ENCODE results near the gene BCORL1. TPM values are rescaled to one million over a fixed set of nuclear protein-coding genes. Genes with fewer than 3 reads are reported as not detected.
A peak's percentile ranks its signal among the peaks of the same experiment; 100 is the strongest.

BCORL1 gene, protein sequence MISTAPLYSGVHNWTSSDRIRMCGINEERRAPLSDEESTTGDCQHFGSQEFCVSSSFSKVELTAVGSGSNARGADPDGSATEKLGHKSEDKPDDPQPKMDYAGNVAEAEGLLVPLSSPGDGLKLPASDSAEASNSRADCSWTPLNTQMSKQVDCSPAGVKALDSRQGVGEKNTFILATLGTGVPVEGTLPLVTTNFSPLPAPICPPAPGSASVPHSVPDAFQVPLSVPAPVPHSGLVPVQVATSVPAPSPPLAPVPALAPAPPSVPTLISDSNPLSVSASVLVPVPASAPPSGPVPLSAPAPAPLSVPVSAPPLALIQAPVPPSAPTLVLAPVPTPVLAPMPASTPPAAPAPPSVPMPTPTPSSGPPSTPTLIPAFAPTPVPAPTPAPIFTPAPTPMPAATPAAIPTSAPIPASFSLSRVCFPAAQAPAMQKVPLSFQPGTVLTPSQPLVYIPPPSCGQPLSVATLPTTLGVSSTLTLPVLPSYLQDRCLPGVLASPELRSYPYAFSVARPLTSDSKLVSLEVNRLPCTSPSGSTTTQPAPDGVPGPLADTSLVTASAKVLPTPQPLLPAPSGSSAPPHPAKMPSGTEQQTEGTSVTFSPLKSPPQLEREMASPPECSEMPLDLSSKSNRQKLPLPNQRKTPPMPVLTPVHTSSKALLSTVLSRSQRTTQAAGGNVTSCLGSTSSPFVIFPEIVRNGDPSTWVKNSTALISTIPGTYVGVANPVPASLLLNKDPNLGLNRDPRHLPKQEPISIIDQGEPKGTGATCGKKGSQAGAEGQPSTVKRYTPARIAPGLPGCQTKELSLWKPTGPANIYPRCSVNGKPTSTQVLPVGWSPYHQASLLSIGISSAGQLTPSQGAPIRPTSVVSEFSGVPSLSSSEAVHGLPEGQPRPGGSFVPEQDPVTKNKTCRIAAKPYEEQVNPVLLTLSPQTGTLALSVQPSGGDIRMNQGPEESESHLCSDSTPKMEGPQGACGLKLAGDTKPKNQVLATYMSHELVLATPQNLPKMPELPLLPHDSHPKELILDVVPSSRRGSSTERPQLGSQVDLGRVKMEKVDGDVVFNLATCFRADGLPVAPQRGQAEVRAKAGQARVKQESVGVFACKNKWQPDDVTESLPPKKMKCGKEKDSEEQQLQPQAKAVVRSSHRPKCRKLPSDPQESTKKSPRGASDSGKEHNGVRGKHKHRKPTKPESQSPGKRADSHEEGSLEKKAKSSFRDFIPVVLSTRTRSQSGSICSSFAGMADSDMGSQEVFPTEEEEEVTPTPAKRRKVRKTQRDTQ (N-terminal part only)
- total RNA-seq (14.1 TPM), polyA plus RNA-seq (ENCODE audit: insufficient read depth, low read depth, low replicate concordance) (3.9 TPM)
- long read RNA-seq, donor 1, full-length matches to known transcripts, result 1 of 1 reads
- long read RNA-seq, donor 1, partial matches to known transcripts, result 0 of 1 reads
- long read RNA-seq, donor 1, other reads (novel, unspliced or antisense), result 0 of 1 reads
- long read RNA-seq, donor 2, partial matches to known transcripts, result 8 of 8 reads
- long read RNA-seq, donor 2, other reads (novel, unspliced or antisense), result 0 of 8 reads
- long read RNA-seq, donor 3, partial matches to known transcripts, result 0 of 1 reads
- long read RNA-seq, donor 3, other reads (novel, unspliced or antisense), result 0 of 1 reads
- long read RNA-seq, donor 4, full-length matches to known transcripts, result 2 of 2 reads
- long read RNA-seq, donor 4, partial matches to known transcripts, result 0 of 2 reads
- long read RNA-seq, donor 4, other reads (novel, unspliced or antisense), result 0 of 2 reads
- long read RNA-seq, donor 5, result 0 reads
- long read RNA-seq, donor 6, result 0 reads
- long read RNA-seq, donor 7, partial matches to known transcripts, result 1 of 1 reads
- long read RNA-seq, donor 7, other reads (novel, unspliced or antisense), result 0 of 1 reads
- long read RNA-seq, donor 8, result 0 reads
- long read RNA-seq, donor 9, result 0 reads
- long read RNA-seq, donor 10, partial matches to known transcripts, result 5 of 5 reads
- long read RNA-seq, donor 10, other reads (novel, unspliced or antisense), result 0 of 5 reads

DNA sequence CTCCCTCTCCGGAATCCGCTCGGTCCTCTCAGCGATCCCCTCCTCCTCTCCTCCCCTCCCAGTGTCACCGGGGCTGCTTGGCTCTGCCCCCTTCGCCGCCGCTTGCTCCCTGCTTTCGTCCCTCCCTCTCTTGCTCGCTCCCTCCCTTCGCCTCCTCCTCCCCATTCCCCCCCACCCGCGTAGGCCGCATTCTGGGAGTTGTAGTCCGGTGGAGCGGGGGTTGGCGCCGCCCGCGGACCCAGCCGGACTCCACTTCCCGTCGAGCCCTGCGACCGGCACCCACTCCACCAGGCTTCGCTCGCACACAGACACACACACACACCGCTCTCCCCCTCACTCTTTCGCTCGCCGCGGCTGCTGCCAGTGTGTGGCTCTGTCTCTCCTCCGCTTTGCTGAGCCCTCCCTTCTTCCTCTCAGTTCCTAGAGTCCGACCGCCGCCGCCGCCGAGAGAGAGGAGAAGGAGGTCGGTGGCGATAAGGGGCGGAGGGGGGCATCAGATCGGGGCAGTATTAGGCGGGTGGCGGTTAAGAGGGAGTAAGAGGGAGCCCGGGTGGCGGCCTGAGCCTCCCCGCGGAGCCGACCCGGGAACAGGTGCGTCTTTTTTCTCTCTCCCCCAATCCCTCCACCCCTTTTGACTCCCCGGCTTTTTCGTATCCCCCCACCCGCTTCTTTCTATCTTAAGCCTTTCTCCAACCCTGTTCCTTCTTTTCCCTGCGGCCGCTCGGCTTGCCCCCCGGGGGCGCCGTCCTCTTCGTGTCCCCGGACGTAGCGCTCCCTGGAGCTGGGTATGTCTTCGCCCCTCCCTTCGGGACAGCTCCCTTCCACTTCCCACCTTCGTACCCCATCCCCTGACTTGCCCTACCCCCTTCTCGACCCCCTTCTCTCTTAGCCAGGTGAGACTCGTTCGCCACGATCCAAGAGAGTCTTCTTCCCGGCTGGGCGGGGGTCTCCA is at the start of gene BCORL1:
BCORL1 (plus strand) TSS at position 336 of the 952 bp plus-strand sequence. CDS start 22,597 bp downstream, outside the sequence.
- Histone ChIP-seq H3K36me3 (ENCODE audit: control insufficient read depth in 2 of 3, insufficient read depth in 3 of 3, low read length in 3 of 3) (no peaks in the 10 kb centered on the region), H3K9ac (ENCODE audit: low read length in 3 of 3) (peak within 1 kb of the TSS in 1 of 3 donors; percentile 26), H3K4me3 (ENCODE audit: low read length in 3 of 3) (peak within 1 kb of the TSS; percentile 44 to 63 (median 55)), H3K4me1 (ENCODE audit: control insufficient read depth in 2 of 3, insufficient read depth in 2 of 3, low read depth in 1 of 3, low read length in 3 of 3) (no peaks in the 10 kb centered on the region), H3K27ac (ENCODE audit: low read depth in 2 of 2, low read length in 2 of 2) (no peak within 1 kb of the TSS), H3K27me3 (ENCODE audit: control insufficient read depth, insufficient read depth, low read length) (no peaks in the 10 kb centered on the region), H3K9me3 (ENCODE audit: control insufficient read depth in 2 of 3, insufficient read depth in 1 of 3, low read length in 3 of 3) (no peaks in the 10 kb centered on the region)
- TF ChIP-seq, protein P1, sequence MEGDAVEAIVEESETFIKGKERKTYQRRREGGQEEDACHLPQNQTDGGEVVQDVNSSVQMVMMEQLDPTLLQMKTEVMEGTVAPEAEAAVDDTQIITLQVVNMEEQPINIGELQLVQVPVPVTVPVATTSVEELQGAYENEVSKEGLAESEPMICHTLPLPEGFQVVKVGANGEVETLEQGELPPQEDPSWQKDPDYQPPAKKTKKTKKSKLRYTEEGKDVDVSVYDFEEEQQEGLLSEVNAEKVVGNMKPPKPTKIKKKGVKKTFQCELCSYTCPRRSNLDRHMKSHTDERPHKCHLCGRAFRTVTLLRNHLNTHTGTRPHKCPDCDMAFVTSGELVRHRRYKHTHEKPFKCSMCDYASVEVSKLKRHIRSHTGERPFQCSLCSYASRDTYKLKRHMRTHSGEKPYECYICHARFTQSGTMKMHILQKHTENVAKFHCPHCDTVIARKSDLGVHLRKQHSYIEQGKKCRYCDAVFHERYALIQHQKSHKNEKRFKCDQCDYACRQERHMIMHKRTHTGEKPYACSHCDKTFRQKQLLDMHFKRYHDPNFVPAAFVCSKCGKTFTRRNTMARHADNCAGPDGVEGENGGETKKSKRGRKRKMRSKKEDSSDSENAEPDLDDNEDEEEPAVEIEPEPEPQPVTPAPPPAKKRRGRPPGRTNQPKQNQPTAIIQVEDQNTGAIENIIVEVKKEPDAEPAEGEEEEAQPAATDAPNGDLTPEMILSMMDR (IDR thresholded peaks at IDR 0.05; ENCODE audit: borderline replicate concordance, extremely low read depth, insufficient read depth), result no peak
- peak; percentile 23 for FAIRE-seq
- intact Hi-C loops (cut with DNase I), result no loop called here
- DNase-seq, result peak; percentile 95 to 98 (median 96)

DNA sequence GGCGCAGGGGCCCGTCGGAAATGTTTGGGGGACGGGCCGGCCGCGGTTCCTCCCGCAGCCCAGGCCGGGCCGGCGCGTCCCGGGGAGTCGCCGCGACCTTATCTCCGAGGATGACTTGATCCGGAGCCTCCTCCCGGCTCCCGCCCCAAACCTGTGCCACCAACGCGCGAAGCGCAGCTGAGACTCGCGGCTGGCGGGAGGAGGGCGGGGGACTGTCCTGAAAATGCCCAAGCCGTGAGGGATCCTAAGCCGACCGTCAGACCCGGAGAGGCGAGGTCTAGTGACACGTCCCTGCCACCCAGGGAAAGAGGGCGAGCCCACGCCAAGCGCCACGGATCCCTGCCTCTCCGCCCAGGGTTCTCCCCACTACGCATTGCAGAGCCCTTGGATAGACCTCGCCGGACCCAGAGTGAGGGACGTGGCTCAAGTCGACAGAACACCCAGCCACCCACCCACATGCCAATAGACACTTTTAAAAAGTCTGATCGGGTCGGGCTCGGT is 49.6 kb upstream of the BCORL1 start:
- H3K9ac ChIP-seq (ENCODE audit: low read length in 3 of 3), result no peak overlapping the region
- intact Hi-C loops (cut with DNase I), result no loop called here
- no peaks in the 10 kb centered on the region for H3K4me1 ChIP-seq (ENCODE audit: control insufficient read depth in 2 of 3, insufficient read depth in 2 of 3, low read depth in 1 of 3, low read length in 3 of 3)
- no peak overlapping the region for H3K27ac ChIP-seq (ENCODE audit: low read depth in 2 of 2, low read length in 2 of 2)
- DNase-seq (peak in 4 of 5 donors; percentile 29 to 84 (median 44)), FAIRE-seq (no peak)
- H3K4me3 ChIP-seq (ENCODE audit: low read length in 3 of 3), result no peak overlapping the region
- TF ChIP-seq, protein P1 (IDR thresholded peaks at IDR 0.05; ENCODE audit: borderline replicate concordance, extremely low read depth, insufficient read depth), result no peak
- H3K9me3 ChIP-seq (ENCODE audit: control insufficient read depth in 2 of 3, insufficient read depth in 1 of 3, low read length in 3 of 3), result no peaks in the 10 kb centered on the region
- no peaks in the 10 kb centered on the region for H3K27me3 ChIP-seq (ENCODE audit: control insufficient read depth, insufficient read depth, low read length)
- H3K36me3 ChIP-seq (ENCODE audit: control insufficient read depth in 2 of 3, insufficient read depth in 3 of 3, low read length in 3 of 3), result no peaks in the 10 kb centered on the region

All from kidney (tissue), 22 donors.